Stimulated activated CD4-positive, alpha-beta T cell treated with anti-CD3 and anti-CD28 coated beads, Interleukin-12 subunit alpha, Interleukin-12 subunit beta, amount 100 ng/mL, for 24 hours (primary cell): Measurements from ENCODE around the gene DCX.

ENCODE experiments used
- DNase-seq, 2 experiments: peaks; one replicate each; pipeline ENCODE4 v3.0.0-alpha.2; 2020; ENCODE audit warnings: low read depth in 2 of 2

Gene DCX

DNA sequence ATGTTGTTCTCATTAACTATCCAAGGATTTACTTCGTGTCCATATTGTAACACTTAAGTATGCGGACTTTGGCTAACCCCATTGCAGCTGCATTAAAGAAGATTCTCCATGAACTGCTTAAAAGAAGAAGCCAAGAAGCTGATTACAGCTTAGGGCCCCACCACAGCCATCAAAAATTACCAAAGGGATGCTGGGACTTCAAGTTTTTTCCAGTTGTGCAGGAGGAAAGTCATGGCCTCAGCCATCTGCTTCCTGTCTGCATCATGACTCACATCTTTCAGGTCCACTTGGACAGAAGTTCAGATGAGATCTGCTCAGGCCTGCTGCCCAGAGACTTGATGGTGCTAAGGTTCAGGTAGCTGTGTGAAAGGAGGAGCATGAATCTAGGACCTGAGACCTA, 102.9 kb downstream of the DCX start:
- DNase-seq: no peak

DNA sequence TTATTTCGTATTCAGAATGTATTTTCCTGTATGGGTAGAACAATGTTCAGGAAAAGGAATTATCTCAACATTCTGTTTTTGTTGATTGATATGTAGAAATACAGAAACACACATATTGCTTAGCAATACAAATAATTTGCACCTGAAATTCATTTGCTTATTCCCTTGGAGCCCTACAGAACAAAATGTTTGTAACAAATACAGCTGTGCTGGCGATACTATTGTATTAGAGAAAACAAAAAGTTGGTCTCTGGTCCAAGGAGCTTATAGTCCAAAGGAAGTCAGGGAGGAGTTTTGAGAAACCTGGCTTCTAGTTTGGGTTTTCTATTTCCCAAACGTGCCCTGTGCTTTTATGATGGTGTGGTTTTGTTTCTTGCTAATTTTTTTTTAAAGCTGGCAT, 104.0 kb downstream of the DCX start:
- DNase-seq: no peak

- no peak for DNase-seq
Observed at GRCh38 chrX:111302284-111302683, 109.7 kb downstream of the DCX start.

DNA sequence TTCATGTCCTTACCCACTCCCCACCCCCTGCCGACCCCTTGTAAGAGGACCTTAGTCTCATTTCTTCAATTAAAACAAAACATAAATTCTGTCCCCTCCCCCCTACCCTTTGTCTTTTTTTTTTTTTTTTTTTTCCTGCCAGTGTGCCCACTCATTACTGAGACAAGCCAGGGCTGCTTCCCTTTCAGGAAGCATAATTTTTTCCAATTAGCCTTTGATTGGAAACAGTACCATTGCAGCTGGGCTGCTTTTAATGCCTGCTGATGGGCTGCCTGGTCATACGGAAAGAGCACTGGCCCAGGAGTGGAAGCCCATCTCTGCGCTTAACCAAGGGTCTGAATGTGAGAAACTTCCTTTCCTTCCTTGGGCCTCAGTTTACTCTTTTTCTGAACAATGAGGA, 123.2 kb downstream of the DCX start:
- no peak for DNase-seq

DNA sequence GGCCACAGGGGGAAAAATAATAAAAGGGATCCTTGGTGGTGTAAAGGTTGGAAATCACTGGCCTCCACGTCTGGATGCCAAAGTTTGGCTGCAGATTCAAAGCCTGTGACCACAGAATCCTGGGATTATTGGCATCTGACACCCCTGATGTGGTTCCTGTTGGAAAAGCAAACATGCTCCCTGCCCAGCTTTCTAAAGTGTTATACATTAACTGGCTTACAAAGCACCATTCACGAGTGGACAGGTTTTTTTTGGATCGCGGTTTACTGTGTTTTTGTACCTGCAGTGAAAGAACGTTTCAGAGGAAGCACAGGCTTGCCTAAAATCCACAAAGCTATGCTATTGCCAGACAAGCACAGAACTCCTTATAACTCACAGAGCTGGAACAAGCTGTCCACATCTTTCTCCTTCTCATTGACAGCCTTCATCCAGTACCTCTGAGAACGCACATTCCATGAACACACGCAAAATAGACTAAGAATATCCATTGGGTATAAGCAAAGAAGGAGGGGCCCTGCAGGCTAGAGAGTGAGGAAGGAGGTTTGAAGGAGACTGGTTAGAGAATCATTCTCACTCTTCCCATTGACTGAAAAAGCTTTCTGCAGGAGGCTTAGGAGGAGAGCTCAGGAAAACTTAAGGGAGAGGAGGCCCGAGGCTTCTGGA, 127.2 kb downstream of the DCX start:
- DNase-seq: no peak

DNA sequence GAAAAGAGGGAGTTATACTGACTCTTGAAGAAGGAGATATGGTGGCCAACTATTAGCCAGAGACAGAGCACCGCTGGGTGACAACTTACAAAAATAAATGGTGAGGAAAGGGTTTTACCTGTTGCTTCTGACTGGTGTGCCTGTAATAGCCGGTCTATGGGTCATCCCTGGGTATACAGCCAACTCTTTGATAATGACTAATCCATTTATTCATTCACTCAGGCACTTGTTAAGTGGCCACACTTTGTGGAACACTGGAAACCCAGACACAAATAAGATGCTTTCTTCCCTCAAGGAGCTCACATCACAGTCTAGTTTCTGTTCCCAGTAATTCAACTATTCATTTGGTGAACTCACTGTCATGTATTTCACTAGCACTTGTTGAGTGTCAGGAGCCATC, 128.5 kb downstream of the DCX start:
- DNase-seq: no peak

DNA sequence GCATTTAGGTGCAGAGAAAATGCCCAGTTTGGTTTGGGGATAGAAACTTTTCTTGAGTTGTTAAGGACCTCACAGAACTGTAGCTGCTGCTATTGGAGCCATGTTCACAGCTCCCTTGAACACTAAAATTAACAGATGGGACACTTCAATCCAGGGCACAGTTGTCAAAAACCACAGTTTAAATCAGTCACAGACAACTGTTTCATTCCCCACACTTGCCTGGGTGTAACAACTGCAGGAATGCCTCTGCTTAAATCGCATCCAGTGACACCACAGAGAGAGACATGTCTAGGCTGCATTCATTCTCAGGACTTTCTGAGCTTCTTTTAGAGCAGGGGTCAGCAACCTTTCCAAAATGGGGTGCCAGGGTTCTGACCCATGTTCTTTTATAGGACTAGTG, 129.0 kb downstream of the DCX start:
- no peak for DNase-seq

DNA sequence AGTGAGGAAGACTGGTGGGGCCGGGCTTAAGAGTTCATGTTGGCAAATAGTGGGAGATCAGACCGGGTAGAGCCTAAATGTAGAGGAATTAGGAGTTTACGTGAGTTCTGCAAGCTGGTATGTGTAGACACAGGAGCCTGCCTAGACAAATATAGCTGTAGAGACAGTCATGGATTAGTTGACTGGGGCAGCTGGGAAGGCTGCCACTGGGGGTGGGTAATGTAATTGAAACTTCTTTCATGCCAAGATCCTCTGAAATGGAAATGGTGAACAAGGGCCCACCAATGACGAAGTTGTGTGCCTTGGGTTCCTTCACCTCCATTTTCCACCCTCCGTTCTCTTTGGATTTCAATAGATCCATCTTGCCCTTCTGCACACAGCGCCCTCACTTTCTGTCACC, 129.9 kb downstream of the DCX start:
- DNase-seq: no peak

DNA sequence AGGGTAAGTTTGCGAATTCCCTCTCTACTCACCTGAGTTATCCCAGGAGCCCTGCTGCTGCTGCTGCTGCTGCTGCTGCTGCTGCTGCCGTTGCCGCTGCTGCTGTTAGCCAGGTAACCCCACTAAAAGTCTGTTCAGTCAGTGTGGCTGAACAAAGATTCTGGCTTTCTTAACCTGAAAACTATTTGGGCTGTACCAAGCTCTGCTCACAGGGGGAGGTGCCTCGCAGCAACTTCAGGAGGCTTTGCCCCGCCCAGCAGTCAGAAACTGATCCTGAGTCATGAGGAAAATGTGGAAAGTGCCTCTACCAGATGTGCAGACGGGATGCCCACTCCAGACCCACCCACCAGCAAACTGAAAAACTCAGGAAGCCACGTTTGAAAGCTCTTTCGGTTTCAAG, 141.7 kb downstream of the DCX start, which contains the start of gene CAPN6:
Gene CAPN6, minus strand, starts transcription at position 145 of the 400 bp plus-strand sequence. CDS start 6,547 bp downstream, outside the sequence.
- no peak for DNase-seq

DNA sequence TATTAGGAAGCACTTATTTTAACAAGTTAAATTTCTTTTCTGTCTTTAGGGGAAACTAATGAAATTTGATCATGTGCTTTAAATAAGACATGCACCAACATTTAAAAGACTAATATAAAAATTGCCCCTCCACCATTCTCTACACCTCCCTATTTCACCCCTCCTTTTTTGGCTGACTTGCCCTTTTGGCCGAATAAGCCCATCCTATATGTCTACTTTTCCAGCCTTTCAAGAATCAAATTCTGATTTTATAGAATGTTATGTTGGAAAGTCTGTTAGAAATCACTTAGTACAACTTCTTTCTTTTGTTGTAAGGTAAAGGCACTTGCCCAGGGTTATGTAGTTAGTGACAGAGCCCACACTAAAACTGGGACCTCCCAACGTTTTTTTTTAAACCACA, 143.5 kb downstream of the DCX start:
- DNase-seq: no peak

- DNase-seq: no peak
Observed at GRCh38 chrX:111265486-111265885, 146.5 kb downstream of the DCX start.

DNA sequence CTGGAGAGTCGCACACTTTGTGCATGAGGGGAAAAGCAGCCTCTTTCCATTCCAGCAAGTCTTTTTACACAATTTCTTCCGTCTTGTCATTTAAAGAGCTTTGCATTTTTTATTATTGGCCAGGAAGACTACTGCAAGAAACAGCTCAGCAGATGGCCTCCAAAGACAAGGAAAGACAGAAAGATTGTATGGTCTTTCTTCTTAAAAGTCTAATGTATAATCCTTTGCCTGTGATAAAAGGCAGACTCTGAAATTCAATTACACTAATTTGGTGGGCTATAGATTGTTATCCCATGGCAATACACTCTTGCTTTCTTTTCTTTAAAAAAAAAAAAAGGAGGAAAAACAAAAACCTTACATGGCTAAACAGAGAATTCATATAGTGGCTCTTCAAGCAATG, 147.6 kb downstream of the DCX start:
- no peak for DNase-seq

GRCh38 chrX:111262086-111262485, 149.9 kb downstream of the DCX start:
- DNase-seq: no peak

GRCh38 chrX:111260451-111260850, 151.5 kb downstream of the DCX start:
- DNase-seq: no peak

- no peak for DNase-seq
Observed at GRCh38 chrX:111259559-111259958, 152.4 kb downstream of the DCX start.

GRCh38 chrX:111257733-111258132, 154.3 kb downstream of the DCX start:
- DNase-seq: no peak

GRCh38 chrX:111254896-111255693, 156.9 kb downstream of the DCX start:
- DNase-seq: no peak

GRCh38 chrX:111244235-111244750, 167.7 kb downstream of the DCX start:
- no peak for DNase-seq
